Measurements from ENCODE around the gene CDHR5. TPM values are rescaled to one million over a fixed set of nuclear protein-coding genes. Genes with fewer than 3 reads are reported as not detected.

CDHR5 gene
- total RNA-seq, 1 experiment from 2014 or later, result not detected

DNA sequence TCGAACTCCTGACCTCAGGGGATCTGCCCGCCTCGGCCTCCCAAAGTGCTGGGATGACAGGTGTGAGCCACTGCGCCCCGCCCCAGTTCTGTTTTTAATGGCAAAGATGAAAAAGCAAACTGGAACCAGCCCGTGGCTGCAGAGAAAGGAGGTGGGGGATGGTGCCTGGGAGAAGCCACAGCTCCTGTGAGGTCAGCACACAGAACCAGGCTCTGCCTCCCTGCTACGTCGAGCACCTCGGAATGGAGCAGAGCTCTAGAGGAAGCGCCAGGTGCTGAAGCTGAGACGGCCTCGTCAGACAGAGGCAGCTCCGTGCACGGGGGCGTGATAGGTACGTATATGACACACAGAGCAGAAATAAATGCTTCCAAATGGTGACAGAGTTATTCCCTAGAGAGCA lies 20.8 kb upstream of the CDHR5 start:
- DNase-seq (ENCODE audit: low read depth), result no peak

DNA sequence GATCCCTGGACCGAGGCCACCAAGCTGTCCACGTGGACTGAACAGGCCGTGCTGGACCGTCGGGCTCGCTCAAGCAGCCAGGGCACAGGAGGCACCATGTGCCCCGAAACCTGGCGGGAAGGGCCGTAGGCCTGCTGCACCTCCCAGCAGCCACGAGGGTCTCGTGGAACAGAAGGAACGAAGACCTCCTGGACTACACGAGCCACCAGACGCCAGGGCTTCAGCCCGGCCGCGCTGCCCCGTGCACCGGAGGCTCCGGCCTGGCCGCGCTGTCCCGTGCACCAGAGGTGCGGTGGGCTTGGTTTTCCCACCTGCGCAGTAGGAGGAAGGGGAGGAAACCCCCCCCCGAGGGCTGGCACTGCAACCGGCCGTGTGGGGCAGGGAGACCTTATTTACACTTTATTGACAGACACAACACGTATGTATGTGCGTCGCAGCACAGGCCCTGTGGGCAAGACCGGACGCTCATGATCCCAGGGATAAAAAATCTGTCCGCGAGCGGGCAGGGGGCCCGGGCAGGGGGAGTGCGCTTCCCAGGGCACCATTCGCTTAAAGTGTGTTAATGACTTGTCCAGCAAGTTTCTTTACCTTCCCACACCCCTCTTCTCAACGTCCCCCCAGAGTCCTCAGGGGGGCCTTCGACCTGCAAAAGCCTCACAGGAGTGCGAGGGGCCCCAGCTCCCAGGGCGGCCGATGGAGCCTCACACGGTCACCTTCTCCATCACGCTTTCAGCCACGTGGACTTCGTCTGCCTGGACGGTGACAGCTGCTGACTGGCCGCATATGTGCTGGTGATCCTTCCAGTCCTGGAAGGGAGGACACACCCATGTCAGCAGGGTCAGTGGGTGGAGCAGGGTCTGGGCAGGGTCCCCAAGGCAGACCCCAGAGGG lies 19.3 kb upstream of the CDHR5 start:
- no peak for DNase-seq (ENCODE audit: low read depth)

DNA sequence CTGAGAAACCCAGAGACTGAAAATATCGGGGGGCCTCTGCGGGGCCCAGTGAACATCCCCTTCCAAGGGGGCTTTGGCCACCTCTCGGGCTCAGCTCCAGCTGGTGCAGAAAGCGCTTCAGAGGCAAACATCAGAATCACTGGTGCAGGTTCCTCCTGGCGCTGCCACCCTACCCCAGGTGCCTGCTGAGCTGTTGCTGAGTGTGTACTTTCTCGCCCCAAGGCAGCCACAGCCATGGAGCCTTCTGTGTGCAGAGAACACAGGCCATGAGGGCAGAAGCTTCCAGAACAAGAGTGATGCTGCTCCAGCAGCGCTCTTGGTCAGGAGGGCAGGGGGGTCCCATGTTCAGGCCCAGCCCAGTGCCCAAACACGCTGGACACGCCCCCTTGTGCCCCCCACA lies 18.6 kb upstream of the CDHR5 start:
- DNase-seq (ENCODE audit: low read depth), result no peak

DNA sequence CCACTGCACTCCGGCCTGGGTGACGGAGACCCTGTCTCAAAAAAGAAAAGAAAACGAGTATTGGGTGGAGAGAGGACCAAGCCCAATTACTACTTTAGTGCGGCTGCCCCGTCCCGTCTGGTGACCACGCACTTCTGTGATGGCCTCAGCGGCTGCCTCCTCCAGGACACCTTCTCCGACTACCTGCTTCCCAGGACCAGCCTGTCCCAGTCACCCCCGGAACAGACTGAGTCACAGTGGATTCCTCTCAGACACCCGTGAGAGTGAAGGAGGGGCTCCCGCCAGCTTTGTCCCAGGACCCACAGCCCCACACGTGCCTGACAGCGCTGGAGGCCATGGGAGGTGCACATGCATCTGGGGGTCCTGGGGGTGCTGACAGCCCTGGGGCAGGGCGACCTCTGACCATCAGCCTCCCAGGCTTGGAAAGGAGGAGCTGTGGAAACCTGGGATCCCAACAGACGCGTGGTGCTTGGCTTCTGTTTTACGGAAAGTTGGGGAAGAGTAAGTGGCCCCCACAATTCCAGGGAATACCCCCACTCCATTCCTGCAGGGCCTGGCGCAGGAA lies 17.1 kb upstream of the CDHR5 start:
- no peak for DNase-seq (ENCODE audit: low read depth)

DNA sequence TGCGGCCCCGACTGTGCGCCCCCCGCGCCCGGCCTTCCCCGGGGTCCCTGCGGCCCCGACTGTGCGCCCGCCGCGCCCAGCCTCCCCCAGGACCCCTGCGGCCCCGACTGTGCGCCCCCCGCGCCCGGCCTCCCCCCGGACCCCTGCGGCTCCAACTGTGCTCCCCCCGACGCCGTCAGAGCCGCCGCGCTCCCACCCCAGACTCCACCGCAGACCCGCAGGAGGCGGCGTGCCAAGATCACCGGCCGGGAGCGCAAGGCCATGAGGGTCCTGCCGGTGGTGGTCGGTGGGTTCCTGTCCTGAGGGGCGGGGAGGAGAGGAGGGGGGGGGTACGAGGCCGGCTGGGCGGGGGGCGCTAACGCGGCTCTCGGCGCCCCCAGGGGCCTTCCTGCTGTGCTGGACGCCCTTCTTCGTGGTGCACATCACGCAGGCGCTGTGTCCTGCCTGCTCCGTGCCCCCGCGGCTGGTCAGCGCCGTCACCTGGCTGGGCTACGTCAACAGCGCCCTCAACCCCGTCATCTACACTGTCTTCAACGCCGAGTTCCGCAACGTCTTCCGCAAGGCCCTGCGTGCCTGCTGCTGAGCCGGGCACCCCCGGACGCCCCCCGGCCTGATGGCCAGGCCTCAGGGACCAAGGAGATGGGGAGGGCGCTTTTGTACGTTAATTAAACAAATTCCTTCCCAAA lies 15.4 kb upstream of the CDHR5 start:
- DNase-seq (ENCODE audit: low read depth), result no peak

DNA sequence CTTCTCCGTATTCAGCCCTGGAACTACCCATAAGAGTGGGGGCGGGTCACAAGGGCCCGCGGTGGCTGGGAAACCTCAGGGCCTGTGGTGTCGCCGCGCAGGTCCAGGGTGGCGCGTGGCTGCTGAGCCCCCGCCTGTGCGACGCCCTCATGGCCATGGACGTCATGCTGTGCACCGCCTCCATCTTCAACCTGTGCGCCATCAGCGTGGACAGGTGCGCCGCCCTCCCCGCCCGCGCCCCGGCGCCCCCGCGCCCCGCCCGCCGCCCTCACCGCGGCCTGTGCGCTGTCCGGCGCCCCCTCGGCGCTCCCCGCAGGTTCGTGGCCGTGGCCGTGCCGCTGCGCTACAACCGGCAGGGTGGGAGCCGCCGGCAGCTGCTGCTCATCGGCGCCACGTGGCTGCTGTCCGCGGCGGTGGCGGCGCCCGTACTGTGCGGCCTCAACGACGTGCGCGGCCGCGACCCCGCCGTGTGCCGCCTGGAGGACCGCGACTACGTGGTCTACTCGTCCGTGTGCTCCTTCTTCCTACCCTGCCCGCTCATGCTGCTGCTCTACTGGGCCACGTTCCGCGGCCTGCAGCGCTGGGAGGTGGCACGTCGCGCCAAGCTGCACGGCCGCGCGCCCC lies 14.7 kb upstream of the CDHR5 start:
- no peak for DNase-seq (ENCODE audit: low read depth)

DNA sequence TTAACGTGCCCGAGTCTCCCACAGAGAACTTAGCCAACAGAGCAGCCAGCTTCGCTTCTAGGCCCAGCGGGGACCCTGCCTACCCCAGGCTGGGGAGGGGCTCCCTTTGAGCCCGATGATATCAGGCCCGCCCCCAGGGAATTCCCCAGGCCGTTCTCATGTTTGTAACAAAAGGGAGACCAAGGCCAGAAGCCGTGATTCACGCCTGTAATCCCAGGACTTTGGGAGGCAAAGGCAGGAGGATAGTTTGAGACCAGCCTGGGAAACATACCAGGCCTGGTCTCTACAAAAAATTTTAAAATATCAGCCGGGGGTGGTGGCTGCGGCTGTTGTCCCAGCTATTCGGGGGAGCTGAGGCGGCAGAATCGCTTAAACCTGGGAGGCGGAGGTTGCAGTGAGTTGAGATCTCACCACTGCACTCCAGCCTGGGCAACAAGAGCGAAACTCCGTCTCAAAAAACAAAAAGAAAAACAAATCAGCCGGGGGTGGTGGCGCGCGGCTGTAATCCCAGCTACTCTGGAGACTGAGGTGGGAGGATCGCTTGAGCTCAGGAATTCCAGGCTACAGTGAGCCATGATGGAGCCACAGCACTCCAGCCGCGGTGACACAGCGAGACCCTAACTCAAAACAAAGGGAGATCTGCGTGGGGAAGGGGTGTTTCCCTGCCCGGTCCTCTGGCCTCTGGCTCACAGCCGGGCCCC lies 14.0 kb upstream of the CDHR5 start:
- no peak for DNase-seq (ENCODE audit: low read depth)

DNA sequence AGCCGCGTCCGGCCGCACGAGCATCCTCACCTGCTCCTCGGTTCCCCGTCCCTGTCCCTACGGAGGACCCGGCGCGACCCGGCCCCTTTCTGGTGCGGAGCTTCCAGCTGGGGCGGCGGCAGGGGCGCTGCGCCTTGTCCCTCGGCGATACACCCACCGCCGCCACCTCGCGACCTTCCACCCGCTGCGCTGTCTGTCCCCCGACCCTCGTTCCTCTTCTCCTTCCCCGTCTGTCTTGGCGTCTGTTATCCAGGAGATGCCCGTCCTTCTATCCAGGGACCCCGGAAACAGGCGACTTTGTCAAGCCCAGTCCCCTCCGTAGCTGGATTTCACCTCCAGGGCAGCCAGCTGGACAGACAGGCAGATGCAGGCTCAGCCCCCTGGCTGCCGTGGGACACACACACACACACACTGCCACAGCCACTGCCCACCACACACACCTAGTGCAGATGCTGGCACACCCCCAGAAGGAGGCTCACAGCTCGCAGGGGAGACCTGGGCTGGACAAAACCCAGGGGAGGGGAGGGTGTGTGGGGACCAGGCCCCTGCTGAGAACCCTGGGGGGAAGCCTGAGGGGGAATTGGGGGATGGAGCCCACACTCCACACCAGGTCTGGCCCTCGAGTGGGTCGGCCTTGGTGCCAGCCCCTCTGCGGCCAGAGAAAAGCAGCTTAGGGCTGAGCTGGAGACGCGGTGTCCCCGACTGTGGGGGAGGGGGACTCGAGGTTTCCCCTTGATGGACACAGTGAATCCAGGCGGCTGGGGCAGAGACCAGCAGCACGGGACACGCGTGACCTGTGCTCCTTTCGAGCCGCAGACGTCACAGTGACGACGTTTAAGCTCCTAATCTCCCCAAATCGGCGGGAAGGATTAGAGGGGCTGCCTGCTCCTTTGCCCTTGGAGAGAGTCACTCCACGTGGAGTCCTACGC lies 13.1 kb upstream of the CDHR5 start:
- DNase-seq (ENCODE audit: low read depth), result no peak

DNA sequence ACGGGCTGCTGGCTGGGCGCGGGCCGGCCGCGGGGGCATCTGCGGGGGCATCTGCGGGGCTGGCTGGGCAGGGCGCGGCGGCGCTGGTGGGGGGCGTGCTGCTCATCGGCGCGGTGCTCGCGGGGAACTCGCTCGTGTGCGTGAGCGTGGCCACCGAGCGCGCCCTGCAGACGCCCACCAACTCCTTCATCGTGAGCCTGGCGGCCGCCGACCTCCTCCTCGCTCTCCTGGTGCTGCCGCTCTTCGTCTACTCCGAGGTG lies 12.5 kb upstream of the CDHR5 start:
- DNase-seq (ENCODE audit: low read depth), result no peak

DNA sequence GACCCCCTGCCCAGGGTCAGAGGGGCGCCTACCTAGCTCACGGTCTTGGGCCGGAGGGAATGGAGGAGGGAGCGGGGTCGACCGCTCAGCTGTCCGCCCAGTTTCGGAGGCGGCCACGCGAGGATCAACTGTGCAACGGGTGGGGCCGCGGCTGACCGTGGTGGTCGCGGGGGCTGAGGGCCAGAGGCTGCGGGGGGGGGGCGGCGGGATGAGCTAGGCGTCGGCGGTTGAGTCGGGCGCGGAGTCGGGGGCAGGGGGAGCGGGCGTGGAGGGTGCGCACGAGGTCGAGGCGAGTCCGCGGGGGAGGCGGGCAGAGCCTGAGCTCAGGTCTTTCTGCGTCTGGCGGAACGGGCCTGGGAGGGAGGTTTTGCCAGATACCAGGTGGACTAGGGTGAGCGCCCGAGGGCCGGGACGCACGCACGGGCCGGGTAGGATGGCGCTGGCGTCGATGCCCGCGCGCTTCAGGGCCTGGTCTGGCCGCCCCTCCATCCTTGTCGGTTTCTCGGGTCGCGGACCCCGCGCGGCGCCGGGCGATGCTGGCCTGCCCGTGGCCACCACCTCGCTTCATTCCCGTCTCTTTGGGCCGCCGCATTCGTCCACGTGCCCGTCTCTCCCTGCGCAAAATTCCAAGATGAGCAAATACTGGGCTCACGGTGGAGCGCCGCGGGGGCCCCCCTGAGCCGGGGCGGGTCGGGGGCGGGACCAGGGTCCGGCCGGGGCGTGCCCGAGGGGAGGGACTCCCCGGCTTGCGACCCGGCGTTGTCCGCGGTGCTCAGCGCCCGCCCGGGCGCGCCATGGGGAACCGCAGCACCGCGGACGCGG lies 12.0 kb upstream of the CDHR5 start, which contains the start of gene DRD4:
Gene DRD4, plus strand, starts transcription at position 759 of the 822 bp plus-strand sequence. Its CDS starts 36 bp downstream, at position 795.
- DNase-seq (ENCODE audit: low read depth), result no peak

DNA sequence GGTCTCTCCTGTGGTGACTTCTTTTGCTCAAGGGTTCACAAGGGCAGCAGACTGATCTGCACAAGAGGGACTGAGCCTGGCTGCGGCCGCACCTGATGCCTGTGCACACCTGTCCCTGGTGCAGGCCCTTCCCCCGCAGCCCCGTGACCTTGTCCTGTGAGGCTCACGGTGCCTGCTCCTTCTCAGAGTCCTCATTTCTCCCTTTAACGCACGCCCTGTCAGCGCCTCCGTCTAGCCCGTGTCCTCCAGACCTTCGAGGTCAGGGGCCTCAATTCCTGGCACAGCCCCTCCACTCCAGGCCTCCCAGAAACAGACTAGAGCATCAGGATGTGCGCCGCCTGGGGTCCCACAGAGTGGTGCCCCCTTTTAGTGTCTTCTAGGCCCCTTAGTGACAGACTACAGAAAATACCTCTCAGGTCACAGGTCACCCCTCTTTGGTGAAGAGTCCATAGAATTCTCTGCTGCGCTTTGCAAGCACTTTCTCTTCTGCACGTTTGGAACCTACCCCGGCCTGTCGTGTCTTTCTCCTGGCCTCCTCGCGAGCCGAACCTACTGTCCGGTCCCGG lies 11.3 kb upstream of the CDHR5 start:
- DNase-seq (ENCODE audit: low read depth), result no peak

DNA sequence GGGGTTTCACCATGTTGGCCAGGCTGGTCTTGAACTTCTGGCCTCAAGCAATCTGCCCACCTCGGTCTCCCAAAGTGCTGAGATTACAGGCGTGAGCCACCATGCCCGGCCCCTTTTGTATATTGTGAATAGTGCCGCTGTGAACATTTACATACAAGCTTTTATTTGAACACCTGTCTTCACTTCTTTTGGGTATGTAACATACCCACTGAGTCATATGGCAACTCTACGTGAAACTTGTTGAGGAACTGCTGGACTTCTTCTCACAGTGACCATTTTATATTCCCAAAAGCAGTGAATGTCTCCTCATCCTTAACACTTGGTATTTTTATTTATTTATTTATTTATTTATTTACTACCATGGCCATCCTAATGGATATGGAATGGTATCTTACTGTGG lies 6.1 kb upstream of the CDHR5 start:
- no peak for DNase-seq (ENCODE audit: low read depth)

DNA sequence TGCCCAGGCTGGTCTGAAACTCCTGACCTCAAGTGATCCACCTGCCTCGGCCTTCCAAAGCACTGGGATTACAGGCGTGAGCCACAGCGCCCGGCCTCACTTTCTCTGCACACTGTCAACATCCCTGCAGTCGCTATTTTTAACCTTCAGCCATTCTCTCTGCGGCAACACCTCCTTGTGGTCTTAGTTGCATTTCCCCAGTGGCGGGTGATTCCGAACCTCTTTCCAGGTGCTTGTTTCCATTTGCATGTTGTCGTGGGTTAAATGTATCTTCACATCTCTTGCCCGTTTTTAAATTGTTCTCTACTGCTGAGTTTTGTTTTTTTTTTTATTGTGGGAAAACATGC lies 4.5 kb upstream of the CDHR5 start:
- DNase-seq (ENCODE audit: low read depth), result no peak

DNA sequence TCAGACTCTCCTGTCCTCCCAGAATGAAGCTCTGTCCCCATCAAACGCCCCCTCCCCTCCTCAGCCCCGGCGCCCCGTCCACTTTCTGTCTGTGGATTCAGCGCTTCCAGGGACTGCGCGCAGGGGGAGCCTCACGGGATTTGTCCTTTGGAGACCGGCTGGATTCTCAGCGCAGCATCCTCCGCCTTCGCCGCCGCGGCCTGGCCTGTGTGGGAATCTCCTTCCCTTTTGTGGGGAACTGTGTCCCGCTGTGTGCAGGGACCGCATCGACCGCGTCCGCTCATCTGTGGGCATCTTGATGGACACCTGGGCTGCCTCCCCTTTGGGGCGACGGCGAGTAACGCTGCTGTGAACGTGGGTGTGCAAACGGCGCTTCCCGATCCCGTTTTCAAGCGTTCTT lies 3.3 kb upstream of the CDHR5 start:
- no peak for DNase-seq (ENCODE audit: low read depth)

DNA sequence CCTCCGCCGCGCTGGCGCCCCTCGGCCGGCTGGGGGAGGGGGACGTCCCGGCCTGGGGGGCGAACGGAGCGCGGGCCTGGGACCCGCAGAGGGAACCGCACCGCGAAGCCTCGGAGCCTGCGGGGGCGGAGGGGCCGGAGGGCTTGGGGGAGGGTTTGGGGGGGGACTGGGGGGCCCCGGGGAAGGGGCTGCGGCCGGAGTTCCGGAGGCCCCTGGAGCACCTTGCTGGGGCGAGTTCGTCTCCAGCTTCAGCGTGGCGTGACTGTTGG lies 2.5 kb upstream of the CDHR5 start:
- DNase-seq (ENCODE audit: low read depth), result no peak

DNA sequence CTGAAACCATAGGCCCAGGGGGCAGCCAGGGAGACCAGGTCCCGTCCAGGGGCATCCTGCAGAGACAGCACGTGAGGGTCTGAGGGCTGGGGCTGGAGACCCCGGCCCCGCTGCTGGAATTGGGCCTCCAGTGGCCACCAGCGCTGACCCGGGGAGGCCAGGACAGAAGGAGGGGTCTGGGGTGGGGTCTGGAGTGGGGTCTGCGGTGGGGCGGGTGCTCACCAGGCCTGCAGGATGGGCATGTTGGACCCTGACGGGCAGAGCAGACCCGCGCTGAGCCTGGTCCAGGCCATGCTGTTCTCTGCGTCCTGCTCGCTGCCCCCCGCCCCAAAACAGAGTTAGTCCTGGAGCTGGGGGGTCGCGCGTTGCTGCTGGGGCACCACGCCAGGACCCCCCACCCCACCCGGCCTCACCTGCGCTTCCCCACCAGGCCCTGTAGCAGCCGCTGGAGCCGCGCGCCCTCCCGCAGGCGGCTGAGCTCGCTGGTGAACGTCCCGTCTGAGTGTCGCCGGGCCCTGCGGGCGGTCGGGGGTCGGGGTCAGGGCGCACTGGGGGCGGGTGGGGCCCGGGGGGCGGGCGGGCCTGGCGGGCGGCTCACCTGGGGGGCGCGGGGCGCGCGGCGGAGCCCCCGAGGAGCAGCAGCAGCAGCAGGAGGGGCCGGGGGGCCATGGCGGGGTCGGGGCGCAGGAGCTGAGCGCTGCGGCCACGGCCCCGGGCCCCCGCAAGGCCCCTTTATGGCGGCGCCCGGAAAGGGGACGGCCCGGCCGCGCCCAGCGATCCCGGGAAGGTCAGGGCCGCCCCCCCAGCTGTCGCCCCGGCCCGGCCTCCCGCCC lies 1.9 kb upstream of the CDHR5 start, which contains the start of gene SCT:
Gene SCT, minus strand, starts transcription at position 707 of the 833 bp plus-strand sequence. Its CDS starts 38 bp downstream, at position 669.
- DNase-seq (ENCODE audit: low read depth), result no peak

DNA sequence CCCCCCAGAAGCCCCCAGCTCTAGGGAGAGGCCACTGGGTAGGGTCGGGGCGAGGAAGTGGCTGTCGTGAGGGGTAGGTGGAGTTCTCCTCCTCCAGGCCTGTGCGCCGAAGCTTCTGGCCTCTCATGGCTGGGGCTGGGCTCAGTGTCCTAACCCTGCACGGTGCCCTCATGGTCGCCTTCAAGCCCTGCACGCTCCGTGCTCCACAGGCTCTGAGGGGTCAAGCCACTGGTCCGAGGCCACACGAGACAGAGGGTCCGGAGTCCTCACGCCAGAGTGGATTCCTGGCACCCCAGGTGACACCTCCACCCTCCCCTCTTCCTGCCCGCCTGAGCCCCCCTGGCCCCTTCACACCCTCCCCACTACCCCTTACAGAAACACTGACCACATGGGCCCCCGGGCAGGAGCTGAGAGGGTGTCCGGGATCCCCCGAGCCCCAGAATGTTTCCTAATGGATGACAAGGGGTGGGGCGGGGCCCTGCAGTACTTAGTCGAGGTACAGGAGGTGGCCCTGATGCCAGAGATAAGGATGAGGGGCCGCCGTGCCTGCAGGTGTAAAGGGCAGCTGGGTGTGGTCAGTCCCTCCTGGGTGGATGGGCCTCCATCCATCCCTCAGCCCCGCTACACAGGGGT lies 997 bp upstream of the CDHR5 start:
- no peak for DNase-seq (ENCODE audit: low read depth)

DNA sequence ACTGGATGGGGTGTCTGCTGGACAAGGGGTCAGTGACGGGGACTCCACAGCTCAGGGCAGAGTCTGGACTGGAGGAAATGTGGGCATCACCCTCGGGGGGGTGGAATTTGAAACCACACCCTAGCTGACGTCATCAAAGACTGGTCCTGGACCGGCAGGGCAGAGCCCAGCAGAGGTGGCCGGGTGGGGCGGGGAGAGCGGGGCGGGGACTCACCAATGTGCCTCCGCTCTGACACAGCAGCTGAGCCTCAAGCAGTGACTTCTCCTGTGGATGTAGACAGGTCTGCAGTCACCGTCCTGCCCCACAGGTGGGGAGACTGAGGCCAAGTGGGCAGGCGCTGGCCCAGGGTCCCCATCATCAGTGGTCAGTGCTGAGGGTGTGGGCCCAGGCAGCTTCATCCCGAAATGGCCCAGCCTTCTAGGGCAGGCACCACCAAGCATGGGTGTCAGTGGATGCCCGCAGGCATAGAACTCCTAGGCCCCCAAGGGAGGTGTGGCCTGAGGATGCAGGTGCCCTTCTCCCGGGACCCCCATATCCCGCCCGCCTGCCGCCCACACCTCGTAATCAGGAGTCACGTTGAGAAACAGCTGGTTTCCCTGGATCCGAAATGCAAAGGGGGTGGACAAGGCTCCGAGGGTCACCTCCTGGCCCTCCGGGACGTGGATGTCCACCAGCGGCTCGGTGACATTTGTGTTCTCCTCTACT lies 603 bp downstream of the CDHR5 start:
- peak; percentile 64 for DNase-seq (ENCODE audit: low read depth)

Data from M059J (cell line).